H1 (cell line): ENCODE results near the gene VAPA. TPM values are rescaled to one million over a fixed set of nuclear protein-coding genes. Genes with fewer than 3 reads are reported as not detected.

Experiments used
- CTCF ChIA-PET: fragments of 300-600 bp; sonication (Branson Sonifier 250); formaldehyde crosslinking; loops from one replicate; lab custom pipeline; 2021; ENCODE audit not compliant: partially characterized antibody; lab: Charles Lee
- POLR2A ChIA-PET: fragments of 300-600 bp; sonication (Branson Sonifier 250); formaldehyde crosslinking; loops from one replicate; lab custom pipeline; 2021; ENCODE audit warnings: inconsistent platforms; ENCODE audit not compliant: partially characterized antibody; lab: Charles Lee
- DNase-seq, 2 experiments: peaks; one replicate each; pipeline versions ENCODE4 v3.0.0 to v3.0.0-alpha.2; 2010 to 2022; ENCODE audit warnings: low spot score in 2 of 2, low read depth in 1 of 2, mixed read lengths in 1 of 2
- FAIRE-seq: peaks from 2 replicates; lab custom pipeline; 2011; peaks lifted over from hg19 to GRCh38; lab: Jason Lieb, UNC
- H2AFZ ChIP-seq: 2 replicates; pipeline ENCODE4 v1.8.1; 2012; ENCODE audit warnings: low read length, inconsistent platforms
- H2AK5ac ChIP-seq: 2 replicates; pipeline ENCODE4 v1.6.1; 2013; ENCODE audit warnings: low read depth, low read length
- H2BK120ac ChIP-seq: replicated peaks from 2 replicates; pipeline ENCODE3; 2013; ENCODE audit warnings: low read depth, low read length, inconsistent platforms
- H2BK12ac ChIP-seq: 2 replicates; pipeline ENCODE4 v1.6.1; 2013; ENCODE audit warnings: low read depth, low read length
- H2BK15ac ChIP-seq: 2 replicates; pipeline ENCODE4 v1.6.1; 2013; ENCODE audit warnings: low read length
- H2BK20ac ChIP-seq: 2 replicates; pipeline ENCODE4 v1.6.1; 2013; ENCODE audit warnings: low read length
- H2BK5ac ChIP-seq: 2 replicates; pipeline ENCODE4 v1.6.1; 2013; ENCODE audit warnings: low read depth, low read length
- H3K14ac ChIP-seq: 2 replicates; pipeline ENCODE4 v1.6.1; 2013; ENCODE audit warnings: inconsistent platforms; ENCODE audit not compliant: insufficient read length
- H3K18ac ChIP-seq: 2 replicates; pipeline ENCODE4 v1.6.1; 2013; ENCODE audit warnings: low read length; ENCODE audit errors: extremely low read depth
- H3K23ac ChIP-seq: 2 replicates; pipeline ENCODE4 v1.6.1; 2013; ENCODE audit warnings: inconsistent platforms; ENCODE audit not compliant: insufficient read length
- H3K23me2 ChIP-seq: 2 replicates; pipeline ENCODE4 v1.6.1; 2013; ENCODE audit warnings: low read depth, low read length
- H3K27ac ChIP-seq: 2 replicates; pipeline ENCODE4 v1.6.1; 2011; ENCODE audit warnings: low read depth, low read length, inconsistent platforms
- H3K27me3 ChIP-seq, 4 experiments: replicated peaks in 1 of 4; 1 replicate in 1 of 4; 2 replicates in 3 of 4; pipeline versions ENCODE4 v1.6.1 to v1.8.1; 2011 to 2013; ENCODE audit warnings: low read length in 3 of 4, mild to moderate bottlenecking in 3 of 4, inconsistent platforms in 2 of 4, mixed read lengths in 2 of 4, moderate library complexity in 1 of 4; ENCODE audit not compliant: control insufficient read depth in 3 of 4, insufficient read depth in 3 of 4; ENCODE audit errors: extremely low read depth in 1 of 4
- H3K36me3 ChIP-seq, 4 experiments: 2 replicates each; pipeline versions ENCODE4 v1.6.1 to v1.8.1; 2011 to 2013; ENCODE audit warnings: mild to moderate bottlenecking in 4 of 4, low read length in 3 of 4, moderate library complexity in 2 of 4, control low read depth in 1 of 4, inconsistent platforms in 1 of 4; ENCODE audit not compliant: insufficient read depth in 4 of 4, control insufficient read depth in 2 of 4
- H3K4ac ChIP-seq: replicated peaks from 2 replicates; pipeline ENCODE3; 2013; ENCODE audit warnings: low read length, low read depth, mixed read lengths, inconsistent platforms; ENCODE audit not compliant: insufficient read length
- H3K4me1 ChIP-seq, 4 experiments: replicated peaks in 1 of 4; 1 replicate in 1 of 4; 2 replicates in 3 of 4; pipeline versions ENCODE4 v1.6.1 to v1.8.1; 2011 to 2013; ENCODE audit warnings: low read length in 3 of 4, inconsistent platforms in 2 of 4, mixed read lengths in 1 of 4; ENCODE audit not compliant: insufficient read depth in 4 of 4, control insufficient read depth in 3 of 4
- H3K4me2 ChIP-seq, 2 experiments: 2 replicates each; pipeline versions ENCODE4 v1.6.1 to v1.8.1; 2011 to 2013; ENCODE audit warnings: low read depth in 2 of 2, low read length in 2 of 2, control low read depth in 1 of 2, inconsistent platforms in 1 of 2, mild to moderate bottlenecking in 1 of 2; ENCODE audit not compliant: insufficient read depth in 1 of 2
- H3K4me3 ChIP-seq, 4 experiments: fragments of 200-600, 300-600 bp in 1 of 4; sonication (generic), shearing (Covaris generic), sonication (Bioruptor Twin) in 1 of 4; 2 replicates each; pipeline versions ENCODE4 v1.5.1 to v1.8.1; 2011 to 2016; ENCODE audit warnings: low read length in 4 of 4, low read depth in 3 of 4, control low read depth in 2 of 4, inconsistent platforms in 2 of 4, mild to moderate bottlenecking in 2 of 4, mixed read lengths in 1 of 4, moderate library complexity in 1 of 4; ENCODE audit not compliant: insufficient read depth in 2 of 4; ENCODE audit errors: extremely low read depth in 1 of 4
- H3K56ac ChIP-seq: replicated peaks from 2 replicates; pipeline ENCODE3; 2013; ENCODE audit warnings: low read depth, mild to moderate bottlenecking, mixed read lengths, low read length, inconsistent platforms; ENCODE audit not compliant: insufficient read length
- H3K79me1 ChIP-seq: 2 replicates; pipeline ENCODE4 v1.6.1; 2013; ENCODE audit warnings: low read depth, low read length, control low read depth
- H3K79me2 ChIP-seq, 2 experiments: 2 replicates each; pipeline versions ENCODE4 v1.6.1 to v1.8.1; 2012 to 2013; ENCODE audit warnings: low read length in 2 of 2, mild to moderate bottlenecking in 2 of 2, inconsistent platforms in 1 of 2; ENCODE audit not compliant: insufficient read depth in 2 of 2, control insufficient read depth in 1 of 2
- H3K9ac ChIP-seq, 4 experiments: replicated peaks in 1 of 4; 1 replicate in 1 of 4; 2 replicates in 3 of 4; pipeline versions ENCODE4 v1.6.1 to v1.8.1; 2011 to 2013; ENCODE audit warnings: low read depth in 3 of 4, low read length in 3 of 4, control low read depth in 2 of 4, mild to moderate bottlenecking in 2 of 4, moderate library complexity in 2 of 4, inconsistent platforms in 1 of 4; ENCODE audit errors: extremely low read depth in 1 of 4
- H3K9me3 ChIP-seq, 2 experiments: 2 replicates each; pipeline versions ENCODE4 v1.6.1 to v1.8.1; 2012 to 2013; ENCODE audit warnings: mild to moderate bottlenecking in 2 of 2, moderate library complexity in 2 of 2, control low read depth in 1 of 2, inconsistent platforms in 1 of 2, low read depth in 1 of 2, low read length in 1 of 2, mixed read lengths in 1 of 2; ENCODE audit not compliant: insufficient read depth in 2 of 2
- H4K20me1 ChIP-seq, 2 experiments: replicated peaks in 1 of 2; 2 replicates each; pipeline versions ENCODE3 to v1.8.1; 2011 to 2013; ENCODE audit warnings: inconsistent platforms in 2 of 2, low read length in 2 of 2, mild to moderate bottlenecking in 1 of 2; ENCODE audit not compliant: insufficient read depth in 2 of 2, control insufficient read depth in 1 of 2
- H4K5ac ChIP-seq: 2 replicates; pipeline ENCODE4 v1.6.1; 2013; ENCODE audit warnings: low read length, low read depth, mixed read lengths, inconsistent platforms; ENCODE audit not compliant: insufficient read length
- H4K8ac ChIP-seq: 2 replicates; pipeline ENCODE4 v1.8.0; 2013; ENCODE audit warnings: mild to moderate bottlenecking, moderate library complexity, low read length, inconsistent platforms; ENCODE audit not compliant: insufficient read depth; ENCODE audit errors: extremely low read depth
- H4K91ac ChIP-seq: replicated peaks from 2 replicates; pipeline ENCODE3; 2013; ENCODE audit warnings: low read length, mixed read lengths, inconsistent platforms; ENCODE audit not compliant: insufficient read length
- BACH1 ChIP-seq: IDR thresholded peaks from 2 replicates; pipeline ENCODE4 v1.6.1; 2012; ENCODE audit warnings: low read length, improper control_type of control experiment
- CEBPB ChIP-seq: IDR thresholded peaks from 2 replicates; pipeline ENCODE4 v1.6.1; 2012; ENCODE audit warnings: low read depth, low read length
- HDAC6 ChIP-seq: IDR thresholded peaks from one replicate; pipeline ENCODE4 v1.7.1; 2012; ENCODE audit warnings: low read depth, mild to moderate bottlenecking, inconsistent platforms, low read length, moderate library complexity
- NANOG ChIP-seq: IDR thresholded peaks from 2 replicates; pipeline ENCODE4 v1.6.1; 2011; ENCODE audit warnings: low read length, low read depth, mild to moderate bottlenecking, inconsistent platforms; ENCODE audit not compliant: insufficient read depth, poor library complexity, severe bottlenecking
- PHF8 ChIP-seq: fragments of 200-600 bp; sonication (generic); conservative IDR thresholded peaks from 2 replicates; pipeline ENCODE4 v1.7.1; 2012; ENCODE audit warnings: low read depth, mild to moderate bottlenecking, inconsistent platforms, low read length, moderate library complexity
- SP4 ChIP-seq: IDR thresholded peaks from 2 replicates; pipeline ENCODE4 v1.6.1; 2012; ENCODE audit warnings: low read length, inconsistent platforms
- WGBS, 2 experiments: shearing (Covaris generic) in 1 of 2; methylation state at CpG; one replicate each; pipeline versions ENCODE4 v1.1.6 to v1.1.7; 2013 to 2015; ENCODE audit warnings: low lambda C conversion rate in 2 of 2, mixed read lengths in 2 of 2, inconsistent platforms in 1 of 2, low coverage in 1 of 2, missing lambda C conversion rate in 1 of 2; ENCODE audit not compliant: insufficient replicate concordance in 2 of 2, insufficient coverage in 1 of 2, insufficient read length in 1 of 2; ENCODE audit errors: extremely low coverage in 1 of 2, missing lambda C conversion rate in 1 of 2; 5-methylcytosine and 5-hydroxymethylcytosine counted together
- polyA plus RNA-seq, 7 experiments: library from polyadenylated mRNA; depleted of rRNA in 3 of 7; stranded (reverse) in 5 of 7; unstranded in 2 of 7; fragments of >200 nt in 5 of 7; fragments of 200-250 nt in 2 of 7; gene quantifications; 1 replicate in 5 of 7; 2 replicates in 1 of 7; 4 replicates in 1 of 7; pipeline versions ENCODE4 v1.2.1 to v1.2.3, GENCODE V29; 2011 to 2013; ENCODE audit warnings: missing spikeins in 2 of 7, mixed read lengths in 2 of 7
- total RNA-seq: library from RNA; stranded (reverse); fragmentation: NEBNext Ultra II Directional; extraction: Animal tissue kit (Norgen Biotek cat#: 25700); gene quantifications from 2 replicates; pipeline ENCODE4 v1.2.1, GENCODE V29; 2021
- TF ChIP-seq, protein P1 (sequence below): IDR thresholded peaks from 2 replicates; pipeline ENCODE4 v1.6.1; 2012; ENCODE audit warnings: inconsistent platforms

VAPA gene
- total and polyA plus RNA-seq, 2 of the 8 experiments (the other 6 are each of a cell fraction or from before 2014, with no cell fraction given): 79.7 to 130 TPM

DNA sequence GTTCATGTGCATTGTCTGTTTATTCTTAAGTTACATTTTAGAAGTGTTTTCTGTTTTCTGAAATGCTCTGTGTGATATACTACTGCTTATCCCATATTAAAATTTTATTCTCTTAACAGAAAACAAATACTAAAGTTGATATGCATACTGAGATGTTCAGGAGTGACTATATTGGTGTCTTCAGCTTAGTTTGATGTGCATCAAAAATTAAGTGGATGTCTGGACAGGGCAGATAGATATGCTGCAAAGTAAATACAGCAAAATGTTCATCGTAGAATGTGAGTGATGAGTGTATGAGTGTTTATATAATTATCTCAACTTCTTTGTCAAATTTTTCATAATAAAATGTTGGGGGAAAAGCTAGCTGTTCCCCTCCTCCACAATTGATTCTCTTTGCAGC lies 13.2 kb downstream of the VAPA start:
- WGBS, 2 experiments: 93% methylated on average over 1 of the region's 1 CpG; no CpG with 5 or more reads in 1 of the 2 experiments
- H3K9ac ChIP-seq: no peak overlapping the region
- H3K23ac ChIP-seq: no peak overlapping the region
- no peak for DNase-seq
- H4K5ac ChIP-seq: no peak overlapping the region
- H4K91ac ChIP-seq: no peak overlapping the region
- no peak overlapping the region for H3K14ac ChIP-seq
- no peak overlapping the region for H3K4me2 ChIP-seq
- ChIA-PET CTCF (interaction anchor here (0.6 to 1.1 kb wide), 2 partner anchors 24 to 140 kb away, joined by 3 read pairs; no protein-coding TSS in a partner anchor), POLR2A (interaction anchor here (2.4 kb wide), 1 partner anchor 12 kb away, joined by 14 read pairs; the partner anchor contains the start of gene VAPA)
- no peak overlapping the region for H3K4ac ChIP-seq
- no peak overlapping the region for H3K4me3 ChIP-seq
- no peak overlapping the region for H3K27ac ChIP-seq
- no peak overlapping the region for H2AFZ ChIP-seq
- H3K4me1 ChIP-seq: peaks cover 1 to 16% (median 5%) of the 10 kb centered on the region in 4 experiments; a peak in 5 of 7 replicates
- no peak overlapping the region for H2BK5ac ChIP-seq
- TF ChIP-seq SP4 (no peak), NANOG (no peak), CEBPB (no peak), BACH1 (no peak), HDAC6 (no peak), PHF8 (no peak)
- TF ChIP-seq, protein P1, sequence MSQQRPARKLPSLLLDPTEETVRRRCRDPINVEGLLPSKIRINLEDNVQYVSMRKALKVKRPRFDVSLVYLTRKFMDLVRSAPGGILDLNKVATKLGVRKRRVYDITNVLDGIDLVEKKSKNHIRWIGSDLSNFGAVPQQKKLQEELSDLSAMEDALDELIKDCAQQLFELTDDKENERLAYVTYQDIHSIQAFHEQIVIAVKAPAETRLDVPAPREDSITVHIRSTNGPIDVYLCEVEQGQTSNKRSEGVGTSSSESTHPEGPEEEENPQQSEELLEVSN: no peak
- TF ChIP-seq, all 59 proteins: peak for 0
- no peak overlapping the region for H2BK12ac ChIP-seq
- peaks cover 5 to 21% of the 10 kb centered on the region in 2 experiments for H4K20me1 ChIP-seq
- no peak overlapping the region for H2BK20ac ChIP-seq
- no peaks in the 10 kb centered on the region for H3K9me3 ChIP-seq
- no peak for FAIRE-seq
- H3K23me2 ChIP-seq: no peaks in the 10 kb centered on the region
- H3K79me2 ChIP-seq: peaks cover 16 to 100% of the 10 kb centered on the region in 2 experiments
- no peak overlapping the region for H4K8ac ChIP-seq
- H3K27me3 ChIP-seq: no peaks in the 10 kb centered on the region
- H2BK120ac ChIP-seq: no peak overlapping the region
- no peak overlapping the region for H2BK15ac ChIP-seq
- peaks cover 0 to 2% (median 0%) of the 10 kb centered on the region in 4 experiments; a peak in 1 of 8 replicates for H3K36me3 ChIP-seq
- H3K18ac ChIP-seq: no peak overlapping the region
- no peak overlapping the region for H2AK5ac ChIP-seq
- H3K56ac ChIP-seq: no peak overlapping the region
- H3K79me1 ChIP-seq: no peaks in the 10 kb centered on the region; the same call in 1 of the 2 replicates
